C4-2B (cell line): ENCODE data around the gene BRME1.
A peak's percentile ranks its signal among the peaks of the same experiment; 100 is the strongest.

Experiments
- H3K27ac ChIP-seq: fragments of 450-650 bp; 2 replicates; pipeline ENCODE4 v1.5.1; 2017
- CTCF ChIP-seq: fragments of 450-650 bp; conservative IDR thresholded peaks from 2 replicates; pipeline ENCODE4 v1.5.1; 2017; ENCODE audit warnings: mild to moderate bottlenecking
- ZFX ChIP-seq: fragments of 450-650 bp; IDR thresholded peaks from 2 replicates; pipeline ENCODE4 v1.6.1; 2017

BRME1 gene

GRCh38 chr19:13864667-13865570 lies 41.0 kb downstream of the BRME1 start:
- TF ChIP-seq CTCF, result no peak
- no peak for TF ChIP-seq ZFX
- no peak overlapping the region for H3K27ac ChIP-seq

GRCh38 chr19:13864046-13864666 lies 41.8 kb downstream of the BRME1 start:
- H3K27ac ChIP-seq, result no peak overlapping the region
- TF ChIP-seq CTCF (no peak), ZFX (no peak)

GRCh38 chr19:13861714-13862531 lies 44.0 kb downstream of the BRME1 start:
- no peak overlapping the region for H3K27ac ChIP-seq
- TF ChIP-seq CTCF (peak; percentile 98), ZFX (no peak)

GRCh38 chr19:13861392-13861713 lies 44.6 kb downstream of the BRME1 start:
- TF ChIP-seq CTCF (no peak), ZFX (no peak)
- H3K27ac ChIP-seq, result no peak overlapping the region

- no peak overlapping the region for H3K27ac ChIP-seq
- TF ChIP-seq CTCF (no peak), ZFX (no peak)
Observed at GRCh38 chr19:13860679-13861391, 45.1 kb downstream of the BRME1 start.

- TF ChIP-seq CTCF, result no peak
- H3K27ac ChIP-seq, result no peak overlapping the region
Observed at GRCh38 chr19:13859361-13859880, 46.5 kb downstream of the BRME1 start.
